Dermis blood vessel endothelial cell (primary cell): ENCODE measurements around the gene ANKRD40. TPM values are rescaled to one million over a fixed set of nuclear protein-coding genes. Genes with fewer than 3 reads are reported as not detected.
"Not testable (repeated sequence)": the region's sequence is repeated elsewhere in the genome, so short reads cannot be mapped to it uniquely, and the experiment has no call there.

Experiments
- DNase-seq: peaks from one replicate; pipeline ENCODE4 v3.0.0; 2010
- total RNA-seq: library from RNA; depleted of rRNA; stranded (reverse); fragments of >200 nt; gene quantifications from 2 replicates; pipeline ENCODE4 v1.2.3, GENCODE V29; 2014

Gene ANKRD40
- 33.2 and 35.4 TPM in 2 replicates for total RNA-seq

- DNase-seq = peak; percentile 93
Observed at GRCh38 chr17:50707289-50708049, at the start of gene ANKRD40. Gene ANKRD40, minus strand, starts transcription at chr17:50707914. Its CDS starts 260 bp downstream, at chr17:50707654.

GRCh38 chr17:50754521-50754920 is 46.8 kb upstream of the ANKRD40 start:
- DNase-seq = no peak

GRCh38 chr17:50749245-50749644 is 41.5 kb upstream of the ANKRD40 start:
- DNase-seq = no peak

- no peak for DNase-seq
Observed at GRCh38 chr17:50745631-50746030, 37.9 kb upstream of the ANKRD40 start.

- no peak for DNase-seq
Observed at GRCh38 chr17:50739098-50739497, 31.4 kb upstream of the ANKRD40 start.

- DNase-seq = no peak
Observed at GRCh38 chr17:50737118-50737698, 29.5 kb upstream of the ANKRD40 start.

GRCh38 chr17:50735287-50735686 is 27.6 kb upstream of the ANKRD40 start:
- no peak for DNase-seq

- DNase-seq = no peak
Observed at GRCh38 chr17:50731575-50732460, 24.1 kb upstream of the ANKRD40 start.

GRCh38 chr17:50728881-50729765 is 21.4 kb upstream of the ANKRD40 start:
- DNase-seq = no peak

- DNase-seq = no peak
Observed at GRCh38 chr17:50728112-50728429, 20.4 kb upstream of the ANKRD40 start.

- no peak for DNase-seq
Observed at GRCh38 chr17:50725769-50726655, 18.3 kb upstream of the ANKRD40 start.

- DNase-seq = not testable (repeated sequence)
Observed at GRCh38 chr17:50724622-50725021, 16.9 kb upstream of the ANKRD40 start.

GRCh38 chr17:50722746-50723145 is 15.0 kb upstream of the ANKRD40 start:
- DNase-seq = no peak

- DNase-seq = peak; percentile 27
Observed at GRCh38 chr17:50721194-50722010, 13.7 kb upstream of the ANKRD40 start.

- peak; percentile 17 for DNase-seq
Observed at GRCh38 chr17:50719924-50720794, 12.4 kb upstream of the ANKRD40 start.

GRCh38 chr17:50719144-50719923 is 11.6 kb upstream of the ANKRD40 start, which contains the start of gene LUC7L3:
Gene LUC7L3, plus strand, starts transcription at chr17:50719603. Its CDS starts 130 bp downstream, at chr17:50719733.
- peak; percentile 96 for DNase-seq

GRCh38 chr17:50715471-50715870 is 7.8 kb upstream of the ANKRD40 start:
- no peak for DNase-seq

GRCh38 chr17:50712641-50713040 is 4.9 kb upstream of the ANKRD40 start:
- no peak for DNase-seq
